SH-SY5Y (cell line): Measurements from ENCODE around the gene GLS.

Experiments
- GATA2 ChIP-seq: IDR thresholded peaks from 2 replicates; pipeline ENCODE4 v1.6.1; 2011; ENCODE audit warnings: mild to moderate bottlenecking, low read depth, low read length
- GATA3 ChIP-seq: IDR thresholded peaks from 2 replicates; pipeline ENCODE4 v1.6.1; 2011; ENCODE audit warnings: low read depth, mild to moderate bottlenecking, low read length, moderate library complexity

Gene GLS

GRCh38 chr2:190994148-190994547, 113.5 kb downstream of the GLS start:
- TF ChIP-seq GATA3 = no peak
- no peak for TF ChIP-seq GATA2

GRCh38 chr2:190996338-190996946, 115.8 kb downstream of the GLS start:
- TF ChIP-seq GATA3 = no peak

GRCh38 chr2:190996947-190997346, 116.3 kb downstream of the GLS start:
- TF ChIP-seq GATA2 = no peak
- TF ChIP-seq GATA3 = no peak

- no peak for TF ChIP-seq GATA3
- no peak for TF ChIP-seq GATA2
Measured at GRCh38 chr2:190997526-190998113, 117.0 kb downstream of the GLS start.

- no peak for TF ChIP-seq GATA2
- no peak for TF ChIP-seq GATA3
Measured at GRCh38 chr2:190999058-190999457, 118.4 kb downstream of the GLS start.

- TF ChIP-seq GATA3 (no peak), GATA2 (no peak)
Measured at GRCh38 chr2:190999949-191000665, 119.5 kb downstream of the GLS start.

GRCh38 chr2:191001032-191001431, 120.4 kb downstream of the GLS start:
- TF ChIP-seq GATA2 (no peak), GATA3 (no peak)

GRCh38 chr2:191001624-191002023, 121.0 kb downstream of the GLS start:
- TF ChIP-seq GATA3 (no peak), GATA2 (no peak)

GRCh38 chr2:191003405-191004309, 123.0 kb downstream of the GLS start:
- TF ChIP-seq GATA2 = no peak
- no peak for TF ChIP-seq GATA3

- TF ChIP-seq GATA3 (no peak), GATA2 (no peak)
Measured at GRCh38 chr2:191006297-191006696, 125.7 kb downstream of the GLS start.

GRCh38 chr2:191006997-191007783, 126.6 kb downstream of the GLS start:
- peak; percentile 83 for TF ChIP-seq GATA2
- TF ChIP-seq GATA3 = peak; percentile 98

GRCh38 chr2:191008286-191008685, 127.7 kb downstream of the GLS start:
- TF ChIP-seq GATA3 = no peak
- no peak for TF ChIP-seq GATA2

- TF ChIP-seq GATA3 (no peak), GATA2 (no peak)
Measured at GRCh38 chr2:191009541-191010374, 129.1 kb downstream of the GLS start.
